ENCODE data around the gene BCCIP.

The BCCIP gene

DNA sequence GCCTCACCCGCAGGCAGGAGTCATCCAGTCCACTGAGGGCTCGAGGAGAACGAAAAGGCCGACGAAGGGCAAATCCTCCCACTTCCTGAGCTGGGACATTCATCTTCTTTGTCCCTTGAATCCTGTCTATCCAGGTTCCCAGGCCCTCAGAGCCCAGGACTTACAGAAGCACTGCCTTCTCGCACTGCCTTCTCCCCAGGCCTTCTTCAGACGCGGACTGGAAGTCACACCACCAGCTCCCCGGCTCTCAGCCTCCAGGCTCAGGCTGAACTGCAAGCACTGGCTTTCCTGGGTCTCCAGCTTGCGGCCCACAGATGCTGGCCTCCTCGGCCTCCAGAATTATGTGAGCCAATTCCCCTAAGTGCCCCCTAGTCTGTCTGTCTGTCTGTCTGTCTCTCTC lies 41.3 kb upstream of the BCCIP start:
- Histone ChIP-seq H3K36me3 (ENCODE audit: control insufficient read depth in 5 of 5, insufficient read depth in 5 of 5, low read length in 5 of 5) (peaks cover 0 to 3% (median 0%) of the 10 kb centered on the region in 5 donors), H3K27me3 (ENCODE audit: control insufficient read depth in 5 of 5, insufficient read depth in 4 of 5, low read length in 5 of 5) (no peaks in the 10 kb centered on the region), H3K27ac (ENCODE audit: low read depth, low read length) (no peak overlapping the region), H3K9ac (ENCODE audit: low read length in 5 of 5) (no peak overlapping the region), H3K4me1 (ENCODE audit: control insufficient read depth in 5 of 5, insufficient read depth in 5 of 5, low read length in 5 of 5) (no peaks in the 10 kb centered on the region), H3K4me3 (ENCODE audit: low read depth in 1 of 5, low read length in 5 of 5) (no peak overlapping the region), H3K9me3 (ENCODE audit: control insufficient read depth in 5 of 5, low read length in 5 of 5) (peaks cover 0 to 3% (median 0%) of the 10 kb centered on the region in 5 donors)

DNA sequence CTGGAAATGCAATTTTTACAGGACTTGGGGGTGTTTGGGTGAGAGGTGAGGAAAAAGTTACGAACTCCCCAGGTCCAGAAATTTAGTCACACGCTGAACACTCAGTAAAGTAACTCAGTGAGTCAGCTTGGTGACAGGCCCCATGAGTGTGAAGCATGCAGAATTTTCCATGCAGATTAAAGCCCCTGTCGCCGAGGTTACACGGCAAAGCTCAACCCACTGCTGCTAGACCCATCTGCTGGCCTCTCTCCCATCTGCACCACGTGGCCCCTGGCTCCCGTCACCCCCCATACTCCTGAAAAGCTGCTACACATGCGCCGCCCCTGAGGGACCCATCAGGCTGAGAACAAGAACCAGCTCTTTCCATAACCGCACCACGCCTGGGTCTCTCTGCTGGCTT lies 40.7 kb upstream of the BCCIP start:
- H3K36me3 ChIP-seq (ENCODE audit: control insufficient read depth in 5 of 5, insufficient read depth in 5 of 5, low read length in 5 of 5) = peaks cover 0 to 6% (median 2%) of the 10 kb centered on the region in 5 donors
- H3K27me3 ChIP-seq (ENCODE audit: control insufficient read depth in 5 of 5, insufficient read depth in 4 of 5, low read length in 5 of 5) = no peaks in the 10 kb centered on the region
- H3K4me3 ChIP-seq (ENCODE audit: low read depth in 1 of 5, low read length in 5 of 5) = no peak overlapping the region

DNA sequence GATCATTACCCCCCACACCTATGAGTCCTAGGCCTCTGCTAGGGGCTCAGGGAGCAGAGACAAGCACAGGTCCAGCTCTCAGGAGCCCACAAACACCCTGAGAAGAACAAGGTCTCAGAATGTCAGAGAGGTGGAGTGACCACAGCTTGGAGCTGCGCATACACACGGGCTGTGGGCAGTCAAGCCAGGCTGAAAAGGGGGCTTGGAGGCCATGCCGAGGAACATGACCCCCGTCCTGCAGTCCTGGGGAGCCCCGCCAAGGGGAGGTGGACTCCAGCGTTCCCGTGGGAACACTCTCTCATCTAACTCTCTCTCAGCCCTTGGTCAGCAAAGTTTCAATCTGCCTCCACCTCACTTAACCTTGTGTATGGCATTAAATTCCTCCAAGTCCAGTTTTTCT lies 39.9 kb upstream of the BCCIP start:
- Histone ChIP-seq H3K36me3 (ENCODE audit: control insufficient read depth in 5 of 5, insufficient read depth in 5 of 5, low read length in 5 of 5) (peaks cover 7 to 13% (median 9%) of the 10 kb centered on the region in 5 donors), H3K4me3 (ENCODE audit: low read depth in 1 of 5, low read length in 5 of 5) (no peak overlapping the region), H3K4me1 (ENCODE audit: control insufficient read depth in 5 of 5, insufficient read depth in 5 of 5, low read length in 5 of 5) (peaks cover 0 to under 1% (median 0%) of the 10 kb centered on the region in 5 donors), H3K27ac (ENCODE audit: low read depth, low read length) (no peak overlapping the region), H3K27me3 (ENCODE audit: control insufficient read depth in 5 of 5, insufficient read depth in 4 of 5, low read length in 5 of 5) (no peaks in the 10 kb centered on the region), H3K9me3 (ENCODE audit: control insufficient read depth in 5 of 5, low read length in 5 of 5) (peaks cover 0 to 3% (median 0%) of the 10 kb centered on the region in 5 donors), H3K9ac (ENCODE audit: low read length in 5 of 5) (no peak overlapping the region)

More for the DNA sequence above, 40.7 kb upstream of the BCCIP start:
- Histone ChIP-seq H3K9me3 (ENCODE audit: control insufficient read depth in 5 of 5, low read length in 5 of 5) (peaks cover 0 to 3% (median 0%) of the 10 kb centered on the region in 5 donors), H3K4me1 (ENCODE audit: control insufficient read depth in 5 of 5, insufficient read depth in 5 of 5, low read length in 5 of 5) (no peaks in the 10 kb centered on the region), H3K9ac (ENCODE audit: low read length in 5 of 5) (no peak overlapping the region), H3K27ac (ENCODE audit: low read depth, low read length) (no peak overlapping the region)

DNA sequence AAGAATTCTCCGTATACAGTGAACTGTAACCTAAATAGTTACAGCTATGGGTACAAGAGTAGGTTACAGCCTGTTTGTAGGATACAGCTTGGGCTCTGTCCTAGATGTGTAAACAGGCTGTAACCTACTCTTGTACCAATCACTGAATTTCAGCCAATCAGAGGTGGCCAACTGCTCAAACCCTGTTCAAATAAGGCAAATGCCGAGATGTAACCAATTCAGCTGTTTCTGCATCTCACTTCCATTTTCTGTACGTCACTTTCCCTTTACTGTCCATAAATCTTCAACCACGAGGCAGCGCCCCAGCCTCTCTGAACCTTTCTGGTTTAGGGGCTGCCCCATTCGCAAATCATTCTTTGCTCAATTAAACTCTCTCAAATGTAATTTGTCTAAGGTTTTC lies 39.4 kb upstream of the BCCIP start:
- no peak overlapping the region for H3K4me3 ChIP-seq (ENCODE audit: low read depth in 1 of 5, low read length in 5 of 5)
- H3K27ac ChIP-seq (ENCODE audit: low read depth, low read length) = no peak overlapping the region
- H3K36me3 ChIP-seq (ENCODE audit: control insufficient read depth in 5 of 5, insufficient read depth in 5 of 5, low read length in 5 of 5) = peaks cover 8 to 19% (median 14%) of the 10 kb centered on the region in 5 donors
- H3K9ac ChIP-seq (ENCODE audit: low read length in 5 of 5) = no peak overlapping the region
- H3K27me3 ChIP-seq (ENCODE audit: control insufficient read depth in 5 of 5, insufficient read depth in 4 of 5, low read length in 5 of 5) = no peaks in the 10 kb centered on the region
- H3K4me1 ChIP-seq (ENCODE audit: control insufficient read depth in 5 of 5, insufficient read depth in 5 of 5, low read length in 5 of 5) = peaks cover 0 to 3% (median 0%) of the 10 kb centered on the region in 5 donors
- H3K9me3 ChIP-seq (ENCODE audit: control insufficient read depth in 5 of 5, low read length in 5 of 5) = peaks cover 0 to 3% (median 0%) of the 10 kb centered on the region in 5 donors

DNA sequence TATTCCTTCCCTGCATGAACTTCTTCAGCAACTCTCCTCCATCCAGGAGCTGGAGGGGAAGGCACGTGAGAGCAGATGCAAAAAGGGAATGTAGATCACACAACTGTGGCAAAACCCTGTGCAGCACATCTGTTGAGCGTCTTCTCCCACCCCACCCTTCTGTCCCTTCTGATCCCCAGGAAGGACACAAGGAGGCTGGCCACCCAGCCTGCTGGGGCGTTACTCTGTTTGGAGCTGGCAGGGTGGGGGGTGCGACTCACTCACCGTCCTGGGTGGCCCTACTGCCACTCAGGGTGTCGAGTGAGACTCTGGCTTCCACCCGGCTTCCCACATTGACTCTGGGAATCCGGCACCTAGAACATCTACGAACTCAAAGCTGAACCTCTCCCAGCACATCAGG lies 37.6 kb upstream of the BCCIP start:
- H3K27me3 ChIP-seq (ENCODE audit: control insufficient read depth in 5 of 5, insufficient read depth in 4 of 5, low read length in 5 of 5) = no peaks in the 10 kb centered on the region
- H3K4me3 ChIP-seq (ENCODE audit: low read depth in 1 of 5, low read length in 5 of 5) = no peak overlapping the region

DNA sequence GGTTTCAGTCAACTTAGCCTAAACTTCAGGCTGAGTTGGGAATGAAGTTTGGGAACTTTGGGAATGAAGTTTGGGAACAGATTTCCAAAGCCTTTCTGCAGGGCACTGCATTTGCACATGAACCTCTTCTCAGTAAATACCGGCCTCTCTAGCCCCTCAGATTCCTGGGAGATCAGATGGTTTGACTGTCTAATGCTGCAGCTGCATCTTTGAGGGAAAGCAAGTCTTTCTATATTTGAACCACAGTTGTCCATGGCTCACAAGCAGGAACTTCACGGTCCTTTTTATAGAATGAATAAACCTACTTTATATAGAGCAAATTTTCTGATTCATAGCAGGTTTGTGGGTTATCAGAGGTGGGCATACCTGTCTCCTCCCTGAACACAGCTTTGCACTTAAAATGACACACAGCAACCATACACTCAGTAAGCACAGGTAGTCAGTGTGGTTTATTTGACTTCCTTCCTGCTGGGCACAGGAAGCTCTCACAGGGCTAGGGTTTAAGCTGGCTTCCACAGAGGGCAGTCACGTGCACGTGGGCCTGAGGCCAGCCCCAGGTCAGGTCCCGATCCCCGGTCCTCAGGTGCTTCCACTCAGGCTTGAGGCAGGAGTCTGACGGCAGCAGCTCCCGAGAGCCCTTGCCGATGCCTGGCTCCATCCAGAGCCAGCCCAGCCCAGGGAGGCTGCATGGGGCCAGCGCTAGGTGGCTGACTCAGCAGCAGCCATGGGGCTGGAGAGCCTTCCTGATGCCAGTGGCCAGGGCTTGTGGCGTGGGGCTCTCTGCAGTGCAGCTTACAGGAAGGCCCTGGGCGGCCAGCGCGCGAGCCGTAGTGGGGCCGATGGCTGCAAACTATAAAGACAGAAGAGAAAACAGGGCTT lies 35.0 kb upstream of the BCCIP start:
- peaks cover 0 to 3% (median 0%) of the 10 kb centered on the region in 5 donors for H3K4me1 ChIP-seq (ENCODE audit: control insufficient read depth in 5 of 5, insufficient read depth in 5 of 5, low read length in 5 of 5)
- peaks cover 11 to 47% (median 41%) of the 10 kb centered on the region in 5 donors for H3K36me3 ChIP-seq (ENCODE audit: control insufficient read depth in 5 of 5, insufficient read depth in 5 of 5, low read length in 5 of 5)
- H3K27ac ChIP-seq (ENCODE audit: low read depth, low read length) = no peak overlapping the region
- H3K9me3 ChIP-seq (ENCODE audit: control insufficient read depth in 5 of 5, low read length in 5 of 5) = no peaks in the 10 kb centered on the region
- no peak overlapping the region for H3K9ac ChIP-seq (ENCODE audit: low read length in 5 of 5)
- H3K27me3 ChIP-seq (ENCODE audit: control insufficient read depth in 5 of 5, insufficient read depth in 4 of 5, low read length in 5 of 5) = no peaks in the 10 kb centered on the region
- H3K4me3 ChIP-seq (ENCODE audit: low read depth in 1 of 5, low read length in 5 of 5) = no peak overlapping the region

More for the DNA sequence above, 37.6 kb upstream of the BCCIP start:
- H3K9me3 ChIP-seq (ENCODE audit: control insufficient read depth in 5 of 5, low read length in 5 of 5) = no peaks in the 10 kb centered on the region
- H3K4me1 ChIP-seq (ENCODE audit: control insufficient read depth in 5 of 5, insufficient read depth in 5 of 5, low read length in 5 of 5) = peaks cover 0 to 3% (median 0%) of the 10 kb centered on the region in 5 donors
- no peak overlapping the region for H3K9ac ChIP-seq (ENCODE audit: low read length in 5 of 5)
- peaks cover 8 to 30% (median 25%) of the 10 kb centered on the region in 5 donors for H3K36me3 ChIP-seq (ENCODE audit: control insufficient read depth in 5 of 5, insufficient read depth in 5 of 5, low read length in 5 of 5)
- no peak overlapping the region for H3K27ac ChIP-seq (ENCODE audit: low read depth, low read length)

DNA sequence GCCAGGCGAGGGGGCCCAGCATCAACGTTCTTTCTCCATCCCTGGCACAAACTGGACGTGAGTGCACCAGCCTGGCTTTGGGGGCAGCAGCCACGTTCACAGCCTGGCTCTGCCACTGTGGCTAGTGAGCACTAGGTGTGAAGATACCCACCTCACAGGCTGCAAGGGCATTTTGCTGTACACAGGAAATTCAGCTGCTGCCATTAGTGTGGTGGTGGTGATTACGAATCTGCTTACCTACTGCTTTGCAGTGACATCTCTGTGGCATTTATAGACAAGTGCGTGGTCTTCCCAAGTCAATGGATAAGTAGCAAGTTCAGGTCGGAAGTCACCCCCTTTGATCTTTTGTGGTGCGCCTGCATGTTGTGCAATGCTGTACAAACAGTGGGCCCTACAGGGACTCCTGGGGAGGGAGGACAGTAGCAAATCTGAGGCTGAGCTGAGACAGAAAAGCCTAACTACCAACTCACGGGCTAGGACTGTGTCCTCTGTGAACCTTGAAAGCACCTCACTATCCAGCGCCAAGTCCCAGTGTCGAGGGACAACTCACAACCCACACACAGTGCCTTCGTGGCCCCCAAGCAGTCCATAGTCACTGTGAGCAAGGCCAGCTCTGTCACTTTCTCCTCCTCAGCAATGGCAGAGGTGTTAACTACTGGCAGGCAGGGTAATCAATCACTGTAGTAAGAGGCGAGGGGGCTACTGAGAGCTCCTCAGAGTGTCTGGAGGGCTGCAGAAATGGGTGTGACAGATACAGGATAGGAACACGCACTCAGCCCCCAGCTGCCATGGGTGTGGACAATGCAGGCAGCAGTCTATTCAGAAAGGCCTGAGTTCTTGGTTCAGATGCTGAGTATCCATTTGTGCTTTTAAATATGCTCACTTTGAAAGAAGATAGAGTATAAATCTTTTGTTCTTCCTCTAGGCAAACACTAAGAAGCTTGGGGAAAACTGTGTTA lies 30.7 kb upstream of the BCCIP start:
- H3K4me3 ChIP-seq (ENCODE audit: low read depth in 1 of 5, low read length in 5 of 5) = no peak overlapping the region
- H3K27me3 ChIP-seq (ENCODE audit: control insufficient read depth in 5 of 5, insufficient read depth in 4 of 5, low read length in 5 of 5) = no peaks in the 10 kb centered on the region
- no peak overlapping the region for H3K27ac ChIP-seq (ENCODE audit: low read depth, low read length)
- H3K36me3 ChIP-seq (ENCODE audit: control insufficient read depth in 5 of 5, insufficient read depth in 5 of 5, low read length in 5 of 5) = peaks cover 14 to 82% (median 75%) of the 10 kb centered on the region in 5 donors
- no peak overlapping the region for H3K9ac ChIP-seq (ENCODE audit: low read length in 5 of 5)
- H3K9me3 ChIP-seq (ENCODE audit: control insufficient read depth in 5 of 5, low read length in 5 of 5) = no peaks in the 10 kb centered on the region
- H3K4me1 ChIP-seq (ENCODE audit: control insufficient read depth in 5 of 5, insufficient read depth in 5 of 5, low read length in 5 of 5) = peaks cover 0 to 3% (median 0%) of the 10 kb centered on the region in 5 donors

DNA sequence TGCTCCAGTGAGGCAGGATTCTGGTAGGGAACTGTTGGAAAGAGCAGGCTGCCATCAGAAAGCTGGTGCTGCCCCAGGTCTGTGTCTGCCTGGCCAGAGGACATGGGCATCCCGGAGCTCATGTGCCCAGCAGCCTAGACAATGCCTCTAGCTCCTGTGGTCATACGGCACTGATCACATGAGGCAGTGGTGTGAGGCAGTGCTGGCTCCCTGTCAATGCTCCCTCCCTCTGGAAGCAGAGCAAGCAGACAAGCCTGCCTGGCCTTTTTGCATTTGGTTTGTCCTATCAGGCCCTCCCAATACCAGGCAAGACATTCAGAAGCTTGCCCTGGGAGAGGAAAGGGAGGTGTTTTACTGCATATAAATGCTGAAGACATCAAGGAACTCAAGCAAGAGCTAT lies 28.2 kb upstream of the BCCIP start:
- no peak overlapping the region for H3K9ac ChIP-seq (ENCODE audit: low read length in 5 of 5)
- H3K36me3 ChIP-seq (ENCODE audit: control insufficient read depth in 5 of 5, insufficient read depth in 5 of 5, low read length in 5 of 5) = peaks cover 8 to 75% (median 58%) of the 10 kb centered on the region in 5 donors
- no peaks in the 10 kb centered on the region for H3K27me3 ChIP-seq (ENCODE audit: control insufficient read depth in 5 of 5, insufficient read depth in 4 of 5, low read length in 5 of 5)
- no peaks in the 10 kb centered on the region for H3K4me1 ChIP-seq (ENCODE audit: control insufficient read depth in 5 of 5, insufficient read depth in 5 of 5, low read length in 5 of 5)
- H3K27ac ChIP-seq (ENCODE audit: low read depth, low read length) = no peak overlapping the region
- H3K4me3 ChIP-seq (ENCODE audit: low read depth in 1 of 5, low read length in 5 of 5) = no peak overlapping the region
- H3K9me3 ChIP-seq (ENCODE audit: control insufficient read depth in 5 of 5, low read length in 5 of 5) = no peaks in the 10 kb centered on the region

DNA sequence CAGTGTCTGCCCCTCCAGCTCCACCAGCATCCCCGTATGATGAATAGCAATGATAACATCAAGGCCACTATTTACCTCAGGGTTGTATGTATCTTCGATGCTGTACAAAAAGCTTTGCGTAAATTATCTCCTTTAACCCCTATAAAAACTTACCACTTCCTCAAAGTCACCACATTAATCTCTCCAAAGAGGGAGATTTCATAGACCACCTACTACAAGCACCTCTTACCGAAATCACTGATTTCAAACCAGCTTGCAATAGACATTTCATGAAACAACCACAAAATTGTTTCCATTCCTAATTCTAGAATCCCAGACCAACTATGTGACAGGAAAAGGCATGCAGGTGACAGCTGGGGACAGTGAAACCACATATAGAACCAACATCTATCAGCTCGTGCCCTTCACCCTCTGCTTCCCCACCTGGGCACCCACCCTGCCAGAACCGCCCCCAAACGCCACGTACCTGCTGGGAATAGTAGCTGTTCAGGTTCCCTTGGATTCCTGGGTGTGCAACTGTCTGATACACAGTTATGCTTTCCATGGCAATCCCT lies 27.6 kb upstream of the BCCIP start:
- no peak overlapping the region for H3K27ac ChIP-seq (ENCODE audit: low read depth, low read length)
- H3K4me3 ChIP-seq (ENCODE audit: low read depth in 1 of 5, low read length in 5 of 5) = no peak overlapping the region
- H3K9ac ChIP-seq (ENCODE audit: low read length in 5 of 5) = no peak overlapping the region
- no peaks in the 10 kb centered on the region for H3K9me3 ChIP-seq (ENCODE audit: control insufficient read depth in 5 of 5, low read length in 5 of 5)
- H3K27me3 ChIP-seq (ENCODE audit: control insufficient read depth in 5 of 5, insufficient read depth in 4 of 5, low read length in 5 of 5) = no peaks in the 10 kb centered on the region
- H3K4me1 ChIP-seq (ENCODE audit: control insufficient read depth in 5 of 5, insufficient read depth in 5 of 5, low read length in 5 of 5) = no peaks in the 10 kb centered on the region
- peaks cover 8 to 78% (median 58%) of the 10 kb centered on the region in 5 donors for H3K36me3 ChIP-seq (ENCODE audit: control insufficient read depth in 5 of 5, insufficient read depth in 5 of 5, low read length in 5 of 5)

Data from subcutaneous abdominal adipose tissue (tissue), 5 donors.